HTR-8/SVneo (cell line): ENCODE data around the gene LPP.

ENCODE experiments used
- DNase-seq: peaks from one replicate; pipeline ENCODE4 v3.0.0; 2011; ENCODE audit warnings: low spot score, mixed read lengths; ENCODE audit not compliant: insufficient read length
- FAIRE-seq: peaks from 2 replicates; lab custom pipeline; 2011; peaks lifted over from hg19 to GRCh38; lab: Jason Lieb, UNC

Gene LPP

DNA sequence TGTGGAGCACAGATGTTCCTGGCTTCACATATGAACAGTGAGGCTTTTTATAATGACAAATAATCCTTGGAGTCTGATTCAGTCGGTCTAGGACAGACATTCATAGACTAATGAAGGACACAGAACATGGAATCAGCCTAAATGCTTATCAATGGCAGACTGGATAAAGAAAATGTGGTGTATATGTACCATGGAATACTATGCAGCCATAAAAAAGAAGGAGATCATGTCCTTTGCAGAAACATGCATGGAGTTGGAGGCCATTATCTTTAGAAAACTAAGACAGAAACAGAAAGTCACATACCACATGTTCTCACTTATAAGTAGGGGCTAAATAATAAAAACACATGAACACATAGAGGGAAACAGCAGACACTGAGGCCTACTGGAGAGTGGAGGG lies 19.9 kb upstream of the LPP start:
- no peak for DNase-seq
- FAIRE-seq: no peak

DNA sequence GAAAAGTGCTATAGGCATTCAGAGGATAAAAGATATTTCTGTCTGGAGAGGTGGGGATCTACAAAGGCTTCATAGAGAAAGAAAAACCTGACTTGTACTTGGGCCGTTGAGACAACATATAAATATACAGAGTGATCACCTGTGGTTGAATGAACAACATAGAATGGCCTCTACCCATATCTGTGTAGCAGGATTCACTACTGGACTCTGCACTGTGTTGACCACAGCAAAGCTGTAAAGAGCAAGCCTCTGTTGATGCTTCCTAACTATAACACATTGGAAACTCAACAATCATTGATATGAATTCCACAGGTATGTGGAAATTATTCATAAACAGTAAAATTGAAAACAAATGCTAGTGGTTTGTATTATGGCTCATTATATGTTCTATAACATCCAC lies 19.1 kb upstream of the LPP start:
- DNase-seq (no peak), FAIRE-seq (no peak)

DNA sequence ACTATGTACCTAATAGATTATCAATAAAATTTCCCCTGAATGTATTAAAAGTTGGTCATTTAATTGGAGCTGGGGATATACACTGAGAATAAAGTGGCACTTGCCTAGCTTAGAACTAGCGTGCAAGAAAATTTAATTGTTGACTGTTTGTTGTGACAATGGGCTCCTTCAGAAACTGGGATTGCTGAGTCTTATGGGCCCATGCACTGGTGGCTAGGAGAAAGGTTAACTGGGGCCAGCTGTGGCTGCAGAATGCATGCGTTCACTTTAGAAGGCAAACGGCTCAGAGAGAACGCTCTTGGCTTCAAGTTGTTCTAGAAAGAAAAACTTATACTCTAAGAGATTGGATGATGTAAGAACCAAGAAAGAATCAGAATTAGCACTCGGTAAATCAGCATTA lies 18.7 kb upstream of the LPP start:
- no peak for DNase-seq
- FAIRE-seq: no peak

DNA sequence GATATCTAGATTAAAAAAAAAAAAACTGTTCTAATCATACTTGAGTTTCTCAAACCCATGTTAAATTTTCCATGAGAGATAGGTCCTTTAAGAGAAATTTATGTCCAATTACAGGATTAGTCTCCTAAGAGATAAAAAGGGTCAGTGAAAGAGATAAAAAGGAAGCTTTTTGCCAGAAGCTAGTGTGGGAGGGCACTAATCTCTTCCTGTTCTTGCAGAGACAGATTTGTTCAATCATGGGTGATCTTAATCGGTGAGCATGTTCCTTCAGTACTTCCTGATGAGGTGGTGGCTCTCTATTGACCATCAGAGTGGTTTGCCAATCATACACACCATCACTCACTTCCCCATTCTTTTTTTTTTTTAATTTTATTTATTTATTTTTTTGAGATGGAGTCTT lies 16.9 kb upstream of the LPP start:
- FAIRE-seq: no peak

DNA sequence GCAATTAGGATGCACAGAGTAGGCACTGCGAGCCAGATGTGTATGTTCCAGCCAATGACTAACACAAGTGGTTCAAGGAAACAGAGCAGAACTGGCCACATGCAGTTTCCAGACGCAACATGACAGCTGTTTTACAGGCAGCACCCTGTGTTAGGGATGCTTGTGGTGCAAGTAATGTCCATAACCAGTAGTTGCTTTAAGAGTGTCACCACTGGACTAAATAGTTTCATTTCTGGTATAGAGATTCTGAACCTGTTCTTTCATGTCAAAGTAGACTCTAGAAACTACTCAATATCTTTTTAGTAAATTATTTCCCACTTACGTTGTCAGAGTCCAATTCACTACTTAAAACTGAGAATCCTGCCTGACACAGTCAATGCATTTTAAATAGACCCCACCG lies 14.5 kb upstream of the LPP start:
- DNase-seq (no peak), FAIRE-seq (no peak)

More for the DNA sequence above, 16.9 kb upstream of the LPP start:
- no peak for DNase-seq

DNA sequence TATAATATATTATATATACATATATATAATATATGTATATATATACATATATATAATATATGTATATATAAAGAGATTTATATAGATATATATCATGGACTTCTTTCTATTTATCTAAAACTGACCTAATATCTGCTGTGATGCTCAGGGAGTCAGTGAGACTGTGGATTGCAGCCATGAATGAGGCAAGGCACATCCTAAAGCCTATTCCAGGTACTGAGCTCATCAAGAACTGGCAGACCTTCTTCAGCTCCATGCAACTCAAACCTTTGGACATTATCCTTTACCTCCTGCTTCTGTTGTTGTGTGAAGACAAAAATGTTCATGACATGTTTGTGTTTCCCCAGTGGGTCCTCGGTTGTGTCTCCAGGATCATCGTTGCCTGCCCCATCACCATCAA lies 7.7 kb upstream of the LPP start:
- DNase-seq (no peak), FAIRE-seq (no peak)

DNA sequence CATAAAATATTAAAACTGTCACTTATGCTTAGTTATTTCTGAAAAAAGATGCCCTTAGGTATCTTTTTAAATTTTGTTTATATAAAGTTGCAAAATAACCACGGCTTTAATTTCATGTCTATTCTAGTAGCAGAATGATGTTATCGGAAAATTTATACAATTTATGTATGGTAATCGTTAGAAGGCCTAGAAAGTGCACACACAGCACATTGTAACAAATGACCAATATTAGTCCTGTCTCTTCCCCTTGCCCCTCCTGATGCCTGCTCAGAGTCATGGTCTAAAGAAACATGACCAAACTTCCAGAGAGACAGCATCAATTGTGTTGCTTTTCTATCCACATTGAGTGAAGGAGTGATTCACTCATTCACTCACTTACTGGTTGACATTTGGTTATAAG lies 6.2 kb upstream of the LPP start:
- FAIRE-seq: no peak

DNA sequence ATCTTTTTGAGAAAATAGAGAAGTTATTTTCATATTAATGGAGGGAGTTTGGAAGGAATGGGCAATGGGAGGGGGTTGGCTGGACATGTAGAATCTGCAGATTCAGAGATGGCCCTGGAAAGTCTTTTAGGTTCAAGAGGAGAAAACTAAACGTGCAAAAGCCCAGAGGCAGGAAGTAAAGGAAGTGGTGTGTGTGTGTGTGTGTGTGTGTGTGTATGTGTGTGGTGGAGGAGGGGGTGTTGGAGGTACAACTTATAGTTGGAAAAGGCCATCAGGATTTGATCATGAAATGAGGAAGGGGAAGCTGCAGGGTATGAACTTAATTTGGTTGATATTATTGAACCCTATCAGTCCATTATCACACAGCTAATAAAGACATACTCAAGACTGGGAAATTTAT lies 5.6 kb upstream of the LPP start:
- DNase-seq (no peak), FAIRE-seq (no peak)

More for the DNA sequence above, 6.2 kb upstream of the LPP start:
- no peak for DNase-seq

DNA sequence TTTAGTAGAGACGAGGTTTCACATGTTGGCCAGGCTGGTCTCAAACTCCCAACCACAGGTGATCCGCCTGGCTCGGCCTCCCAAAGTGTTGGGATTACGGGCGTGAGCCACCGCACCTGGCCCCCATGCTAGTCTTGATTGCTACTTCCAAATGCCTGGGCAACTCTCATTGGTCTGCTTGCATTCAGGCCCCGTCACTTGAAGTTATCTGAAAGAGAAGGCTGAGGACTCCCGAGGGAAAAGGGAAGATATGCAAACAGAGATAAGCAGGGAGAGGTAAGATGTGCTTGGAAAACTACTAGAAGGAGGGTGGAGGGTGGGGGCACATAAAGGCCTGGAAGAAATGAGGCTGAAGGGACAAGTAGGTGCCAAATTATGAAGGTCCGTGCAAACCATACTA lies 4.4 kb upstream of the LPP start:
- DNase-seq (no peak), FAIRE-seq (no peak)

DNA sequence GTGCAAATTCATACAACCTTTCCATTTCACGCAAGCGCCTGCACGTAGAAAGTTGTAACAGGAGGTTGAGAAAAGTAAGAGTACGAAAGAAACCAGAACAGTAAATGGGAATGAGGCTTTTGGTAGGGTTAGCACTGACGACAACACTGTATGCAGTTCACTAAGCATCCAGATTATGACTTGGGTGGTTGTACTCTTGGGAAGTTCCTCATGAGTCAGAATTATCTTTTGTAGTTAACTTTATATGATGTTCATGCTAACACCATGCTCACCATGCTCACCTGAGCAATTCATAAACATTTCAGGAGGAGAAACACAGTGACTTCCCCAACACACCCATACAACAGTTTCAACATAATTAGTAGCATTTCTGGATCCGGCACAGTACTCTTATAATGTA lies 3.0 kb upstream of the LPP start:
- DNase-seq: no peak
- FAIRE-seq: no peak

DNA sequence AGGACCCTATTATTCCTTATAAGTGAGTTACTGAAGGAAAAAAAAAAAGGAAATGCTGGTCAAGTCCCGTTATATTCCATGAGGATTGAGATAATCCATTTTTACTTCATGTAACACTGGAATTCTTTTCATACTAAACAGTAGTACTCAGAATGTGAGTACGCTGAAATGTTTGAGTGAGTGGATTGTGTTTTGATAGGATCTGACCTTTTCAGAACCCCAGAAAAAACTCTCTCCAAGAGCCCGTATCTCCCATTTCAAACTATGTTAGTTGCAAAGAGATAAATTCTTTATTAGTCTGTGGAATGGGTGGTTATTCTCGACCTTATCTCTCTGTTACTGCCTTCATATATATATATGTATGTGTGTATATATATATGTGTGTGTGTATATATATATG lies 2.5 kb upstream of the LPP start:
- no peak for DNase-seq
- no peak for FAIRE-seq

DNA sequence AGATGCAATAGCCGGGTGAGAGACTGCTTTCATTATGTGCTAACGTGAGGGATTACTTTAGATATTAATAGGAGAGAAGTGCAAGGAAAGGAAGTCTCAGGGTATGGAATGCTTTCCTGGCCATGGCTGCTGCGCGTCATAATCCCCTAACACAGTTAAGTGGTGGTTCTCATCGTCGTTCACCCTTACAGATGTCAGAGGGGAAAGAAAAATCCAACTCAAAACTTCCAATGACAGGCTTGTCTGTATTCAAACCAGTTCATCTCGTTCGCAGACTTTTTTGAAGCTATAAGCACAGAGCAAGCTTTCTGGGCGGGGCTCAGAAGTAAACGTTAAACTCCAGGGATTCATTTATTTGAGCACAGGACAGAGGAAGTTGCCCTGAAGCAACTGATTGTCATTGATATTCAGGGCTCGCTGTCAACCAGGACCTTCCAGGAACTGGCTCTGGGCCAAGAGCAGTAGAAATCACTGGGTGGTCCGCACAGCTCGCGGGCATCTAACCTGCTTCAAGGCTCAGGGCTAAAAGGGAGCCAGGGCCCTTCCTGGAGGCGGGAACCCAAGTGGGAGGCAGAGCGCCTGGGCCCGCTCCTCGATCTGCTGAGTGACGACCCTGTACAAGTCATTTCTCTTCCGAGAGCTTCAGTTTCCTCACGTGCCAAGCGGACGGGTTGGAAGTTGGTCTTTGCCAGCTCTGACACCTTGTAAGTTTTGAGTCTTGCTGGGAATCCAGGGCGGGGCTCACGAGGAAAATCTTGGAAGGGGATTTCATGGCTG lies 1.1 kb upstream of the LPP start:
- peak; percentile 20 for DNase-seq
- no peak for FAIRE-seq

DNA sequence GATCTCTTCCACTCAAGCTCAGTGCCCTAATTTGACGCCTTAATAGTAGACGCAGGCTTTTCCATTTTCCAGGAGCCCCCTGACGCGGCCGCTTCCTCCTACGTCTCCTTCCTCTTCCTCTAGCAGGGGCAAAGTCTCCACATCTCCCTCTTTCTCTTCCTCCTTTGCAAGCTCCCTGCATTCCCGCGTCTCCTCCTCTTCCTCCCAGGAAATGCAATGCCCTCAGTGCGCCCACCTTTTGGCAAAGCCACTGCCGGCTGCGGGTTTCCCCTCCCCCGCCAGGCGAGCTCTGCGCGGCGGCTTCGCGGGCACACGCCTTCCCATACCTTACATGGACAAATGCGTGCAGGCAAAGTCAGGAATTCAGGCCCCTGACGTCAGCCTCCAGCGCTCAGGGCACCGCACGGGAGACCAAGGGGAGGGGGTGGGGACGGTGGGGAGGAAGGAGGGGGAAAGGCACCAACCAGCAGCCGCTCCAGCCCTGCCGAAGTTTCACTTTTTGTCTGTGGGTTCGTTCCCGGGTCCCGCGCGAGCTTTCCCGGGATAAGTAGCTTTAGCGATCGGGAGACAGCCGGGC lies 432 bp upstream of the LPP start:
- FAIRE-seq (peak; percentile 85), DNase-seq (peak; percentile 91)

DNA sequence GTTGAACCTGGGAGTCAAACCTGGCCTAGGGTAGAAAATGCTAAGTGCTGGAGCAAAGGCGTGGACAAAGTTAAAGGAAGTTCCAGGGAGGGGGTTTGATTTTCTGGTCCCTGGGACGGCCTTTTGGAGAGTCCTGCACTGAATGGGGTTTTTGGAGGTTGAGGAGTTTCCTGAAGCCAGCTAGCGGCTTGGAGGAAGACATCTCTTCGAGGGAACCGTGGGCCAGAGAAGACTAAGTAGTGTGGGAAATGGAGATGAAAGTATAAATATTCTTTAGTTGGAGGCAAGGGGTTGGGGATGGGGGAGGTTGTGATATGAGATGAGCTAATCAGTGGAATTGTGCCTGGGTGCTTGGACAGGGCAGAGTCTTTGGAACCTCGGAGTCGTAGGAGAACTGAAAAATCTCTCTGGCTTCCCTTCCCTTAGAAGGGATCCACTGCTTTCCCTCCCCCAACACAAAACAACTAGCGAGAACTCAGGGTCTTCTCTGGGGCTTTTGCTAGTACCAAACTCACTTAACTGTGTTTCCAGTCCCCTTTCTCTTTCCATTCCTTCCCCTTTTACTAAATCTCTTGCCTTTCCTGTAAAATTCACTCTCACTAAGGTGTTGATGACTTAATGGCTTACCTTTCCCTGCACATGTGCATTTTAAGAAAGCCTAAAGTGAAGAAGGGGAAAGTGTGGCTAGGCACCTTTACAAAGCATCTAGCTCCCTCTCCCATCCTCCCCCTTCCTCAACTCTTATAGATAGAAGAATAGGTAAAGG lies 1.0 kb downstream of the LPP start:
- no peak for DNase-seq
- FAIRE-seq: no peak

DNA sequence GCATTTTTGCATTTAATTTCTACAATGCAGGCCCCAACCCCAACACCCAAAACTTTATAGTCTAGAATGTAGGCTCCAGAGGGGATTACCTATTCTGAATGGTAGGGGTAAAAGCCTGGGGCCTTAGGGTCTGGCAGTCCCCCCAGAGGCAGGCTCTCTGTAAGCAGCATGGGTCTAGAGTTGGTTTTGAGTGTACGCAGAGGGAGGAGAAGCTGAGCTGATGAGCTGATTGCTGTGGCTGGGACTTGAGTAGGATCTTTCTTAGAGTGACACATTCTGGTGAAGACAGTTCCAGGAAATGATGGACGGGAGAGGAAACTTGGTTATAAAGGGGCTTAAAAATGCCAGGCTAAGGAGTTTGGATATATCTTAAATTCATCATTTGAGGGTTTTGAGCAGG lies 2.1 kb downstream of the LPP start:
- no peak for FAIRE-seq
- DNase-seq: no peak

DNA sequence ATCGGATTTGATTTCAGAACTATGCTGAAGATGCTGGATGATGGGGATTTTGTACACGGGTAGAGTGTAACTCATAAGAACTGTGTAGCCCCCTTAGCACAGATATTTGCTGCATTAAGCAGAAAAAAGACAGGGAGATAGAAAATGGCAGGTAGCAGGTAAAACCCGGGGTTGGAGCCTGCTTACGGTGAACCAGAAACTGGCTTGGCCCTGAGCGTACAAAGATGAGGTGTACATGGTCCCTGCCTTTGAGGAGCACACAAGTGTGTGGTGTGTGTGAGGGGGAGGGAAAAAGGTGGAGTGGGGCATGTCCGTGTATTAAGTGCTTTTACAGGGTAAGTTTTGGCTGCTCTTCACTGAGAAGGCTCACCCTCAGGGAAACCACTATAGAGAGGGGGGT lies 3.5 kb downstream of the LPP start:
- DNase-seq (no peak), FAIRE-seq (no peak)

DNA sequence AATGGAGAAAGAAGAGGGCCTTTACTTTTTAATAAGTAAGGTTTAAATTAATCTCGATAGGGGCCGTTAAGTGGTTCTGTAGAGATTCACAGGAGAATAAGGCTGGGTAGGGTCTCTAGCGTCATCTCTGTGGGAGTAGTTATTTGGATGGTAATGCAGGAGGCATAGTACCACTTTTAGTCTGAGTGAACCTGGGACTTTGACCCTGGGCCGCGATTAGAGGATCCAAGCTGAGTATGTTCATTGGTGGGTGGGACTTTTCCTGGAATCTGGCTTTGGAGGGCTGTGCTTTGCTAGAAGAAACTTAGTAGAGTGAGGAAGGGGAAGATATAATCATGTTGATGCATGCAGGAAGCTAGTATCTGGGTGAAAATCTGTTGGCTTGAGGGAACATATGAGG lies 4.0 kb downstream of the LPP start:
- no peak for FAIRE-seq
- DNase-seq: no peak

DNA sequence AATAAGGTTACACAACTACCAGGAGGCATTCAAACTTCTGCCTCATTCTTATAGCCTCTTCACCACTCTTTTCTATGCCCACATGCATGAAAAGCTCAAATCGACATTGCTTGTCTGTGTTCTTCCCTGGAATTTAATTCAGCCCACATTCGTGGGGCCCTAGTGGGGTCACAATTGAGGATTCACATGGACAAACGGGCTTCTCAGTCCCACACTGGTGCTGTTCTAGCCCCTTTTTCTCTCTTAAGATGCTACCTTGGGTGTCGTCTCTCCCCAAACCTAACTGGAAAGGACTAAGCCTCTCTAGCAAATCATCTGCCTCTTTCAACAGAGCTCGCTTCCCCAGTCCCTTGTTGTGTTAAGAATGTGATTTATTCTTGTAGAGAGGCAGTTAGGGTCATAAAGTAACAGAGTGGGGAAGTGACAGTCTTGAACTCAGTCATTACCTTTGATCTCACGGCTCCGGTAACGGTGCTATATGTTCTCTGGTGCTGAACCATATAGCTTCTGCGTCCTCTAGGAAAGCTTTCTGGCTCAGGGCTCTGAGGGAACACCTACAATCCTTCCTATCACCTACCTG lies 4.9 kb downstream of the LPP start:
- no peak for DNase-seq

DNA sequence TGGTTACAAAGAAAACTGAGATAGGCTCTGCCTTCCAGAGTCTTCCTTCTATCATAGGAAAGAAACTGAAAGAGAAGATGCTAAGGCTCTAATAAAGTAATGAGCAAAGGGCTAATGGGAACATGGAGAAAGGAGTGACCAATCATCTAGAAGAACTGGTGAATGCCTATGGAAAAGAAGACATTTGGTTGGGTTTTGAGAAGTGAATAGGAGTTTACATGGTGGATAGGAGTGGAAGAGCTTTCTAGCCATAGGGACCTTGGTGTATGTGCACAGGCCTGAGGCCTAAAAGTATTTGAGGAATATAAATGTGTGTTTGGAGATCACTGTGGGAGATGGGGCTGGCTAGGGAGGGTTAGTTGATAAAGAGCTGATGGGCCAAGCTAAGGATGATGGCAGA lies 6.8 kb downstream of the LPP start:
- FAIRE-seq (no peak), DNase-seq (no peak)

More for the DNA sequence above, 4.9 kb downstream of the LPP start:
- no peak for FAIRE-seq

DNA sequence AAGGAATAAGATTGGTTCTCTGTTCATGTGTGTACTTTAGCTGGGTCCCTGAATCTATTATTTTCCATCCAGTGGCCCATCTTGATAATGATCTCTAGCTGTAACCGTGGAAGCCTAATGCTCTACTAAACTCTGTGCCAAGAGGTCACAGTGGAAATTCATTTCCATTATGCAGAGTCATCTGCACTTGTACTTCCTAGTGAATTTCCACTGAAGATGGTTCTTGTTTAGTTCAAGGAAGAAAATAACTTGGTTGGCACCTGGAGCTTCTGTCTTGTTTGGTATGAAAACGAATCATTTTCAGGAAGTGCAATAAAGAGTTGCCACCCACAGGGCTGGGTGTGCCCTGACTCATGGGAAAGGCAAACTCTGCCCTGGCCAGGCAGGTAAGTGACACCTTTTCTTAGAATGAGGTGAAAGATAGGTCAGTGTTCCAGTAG lies 10.3 kb downstream of the LPP start:
- no peak for FAIRE-seq
- DNase-seq: no peak

DNA sequence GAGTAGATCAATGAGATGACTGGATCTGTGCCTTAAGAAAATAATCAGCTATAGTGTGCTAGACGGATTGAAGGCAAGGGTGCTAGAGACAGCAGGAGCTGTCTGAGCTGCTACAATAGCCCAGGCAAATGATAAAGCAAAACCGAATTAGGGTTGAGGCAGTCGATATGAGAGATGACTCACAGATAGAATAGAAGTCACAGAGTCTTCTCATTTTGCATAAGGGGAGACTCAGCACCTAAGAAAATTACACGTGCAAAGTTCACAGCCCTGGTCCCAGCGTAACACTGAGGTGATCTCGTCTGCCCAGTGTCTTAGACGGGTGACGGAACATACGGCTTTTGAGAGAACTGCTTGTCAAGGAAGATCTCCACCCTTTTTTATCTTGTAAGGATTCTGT lies 11.6 kb downstream of the LPP start:
- FAIRE-seq: no peak
- no peak for DNase-seq
